Stomach smooth muscle (tissue), 2 donors: ENCODE data around the gene SPEF1.

ENCODE experiments used
- H3K27ac ChIP-seq: one replicate; pipeline ENCODE4 v1.7.0; 2013; ENCODE audit warnings: mild to moderate bottlenecking, low read length, inconsistent platforms
- H3K27me3 ChIP-seq, 2 donors: one replicate each; pipeline ENCODE4 v1.7.0; 2013; ENCODE audit warnings: low read length in 2 of 2; ENCODE audit not compliant: insufficient read depth in 2 of 2, control insufficient read depth in 1 of 2
- H3K36me3 ChIP-seq, 2 donors: one replicate each; pipeline ENCODE4 v1.7.0; 2013; ENCODE audit warnings: low read length in 2 of 2; ENCODE audit not compliant: control insufficient read depth in 2 of 2, insufficient read depth in 2 of 2
- H3K4me1 ChIP-seq: one replicate; pipeline ENCODE4 v1.7.0; 2013; ENCODE audit warnings: low read length; ENCODE audit not compliant: control insufficient read depth, insufficient read depth
- H3K4me3 ChIP-seq, 2 donors: one replicate each; pipeline ENCODE4 v1.7.0; 2013; ENCODE audit warnings: low read length in 2 of 2
- H3K9ac ChIP-seq, 2 donors: one replicate each; pipeline ENCODE4 v1.7.0; 2013; ENCODE audit warnings: low read length in 2 of 2, mild to moderate bottlenecking in 1 of 2
- H3K9me3 ChIP-seq, 2 donors: one replicate each; pipeline ENCODE4 v1.7.0; 2013; ENCODE audit warnings: low read length in 2 of 2; ENCODE audit not compliant: control insufficient read depth in 2 of 2
- donor health status: healthy.
- donor health status: Pancreatic carcinoma.

SPEF1 gene

GRCh38 chr20:3819411-3820047 lies 38.3 kb upstream of the SPEF1 start:
- Histone ChIP-seq H3K36me3 (peaks cover 20 to 22% of the 10 kb centered on the region in 2 donors), H3K27ac (peak overlapping the region; percentile 97), H3K27me3 (no peaks in the 10 kb centered on the region), H3K4me3 (peak overlapping the region; percentile 84 to 90), H3K9ac (peak overlapping the region; percentile 96 to 98), H3K9me3 (no peaks in the 10 kb centered on the region), H3K4me1 (peaks cover 28% of the 10 kb centered on the region)

GRCh38 chr20:3818155-3819151 lies 37.2 kb upstream of the SPEF1 start:
- Histone ChIP-seq H3K9ac (peak overlapping the region; percentile 8 to 21), H3K27me3 (no peaks in the 10 kb centered on the region), H3K9me3 (no peaks in the 10 kb centered on the region), H3K4me3 (no peak overlapping the region), H3K4me1 (peaks cover 31% of the 10 kb centered on the region), H3K36me3 (peaks cover 10 to 11% of the 10 kb centered on the region in 2 donors), H3K27ac (peak overlapping the region; percentile 77)

DNA sequence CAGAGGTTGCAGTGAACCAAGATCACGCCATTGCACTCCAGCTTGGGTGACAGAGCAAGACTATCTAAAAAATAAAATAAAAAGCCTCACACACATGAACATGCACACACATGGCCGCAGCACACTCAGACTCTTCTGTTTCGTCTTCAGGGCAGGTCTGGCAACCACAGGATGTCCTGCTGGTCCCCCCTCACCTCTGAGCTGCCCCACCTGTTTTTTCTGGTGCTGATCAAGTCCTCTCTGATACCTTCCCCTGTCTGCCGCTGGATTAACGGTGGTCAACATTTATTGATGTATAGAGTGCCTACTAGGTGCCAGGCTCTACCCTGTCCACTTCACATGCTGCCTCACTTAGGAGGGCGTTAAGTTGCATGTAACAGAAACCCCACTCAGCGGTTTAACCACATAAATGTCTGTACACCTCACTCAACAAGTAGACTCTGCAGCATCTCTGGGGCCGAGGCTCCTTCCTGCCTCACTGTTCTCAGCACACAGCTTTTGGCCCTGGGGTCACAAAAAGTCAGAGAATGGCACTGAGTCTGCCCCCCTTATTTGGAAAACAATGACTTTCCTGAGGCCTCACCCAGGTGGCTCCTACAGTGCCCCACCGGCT lies 34.6 kb upstream of the SPEF1 start:
- no peaks in the 10 kb centered on the region for H3K36me3 ChIP-seq
- no peaks in the 10 kb centered on the region for H3K27me3 ChIP-seq
- H3K4me3 ChIP-seq: no peak overlapping the region
- H3K4me1 ChIP-seq: peaks cover 44% of the 10 kb centered on the region
- no peak overlapping the region for H3K27ac ChIP-seq
- H3K9me3 ChIP-seq: no peaks in the 10 kb centered on the region
- no peak overlapping the region for H3K9ac ChIP-seq

- Histone ChIP-seq H3K4me1 (peaks cover 50% of the 10 kb centered on the region), H3K9me3 (no peaks in the 10 kb centered on the region), H3K9ac (no peak overlapping the region), H3K4me3 (no peak overlapping the region), H3K36me3 (no peaks in the 10 kb centered on the region), H3K27ac (no peak overlapping the region), H3K27me3 (no peaks in the 10 kb centered on the region)
These were observed 33.8 kb upstream of the SPEF1 start for GRCh38 chr20:3814928-3815495.

DNA sequence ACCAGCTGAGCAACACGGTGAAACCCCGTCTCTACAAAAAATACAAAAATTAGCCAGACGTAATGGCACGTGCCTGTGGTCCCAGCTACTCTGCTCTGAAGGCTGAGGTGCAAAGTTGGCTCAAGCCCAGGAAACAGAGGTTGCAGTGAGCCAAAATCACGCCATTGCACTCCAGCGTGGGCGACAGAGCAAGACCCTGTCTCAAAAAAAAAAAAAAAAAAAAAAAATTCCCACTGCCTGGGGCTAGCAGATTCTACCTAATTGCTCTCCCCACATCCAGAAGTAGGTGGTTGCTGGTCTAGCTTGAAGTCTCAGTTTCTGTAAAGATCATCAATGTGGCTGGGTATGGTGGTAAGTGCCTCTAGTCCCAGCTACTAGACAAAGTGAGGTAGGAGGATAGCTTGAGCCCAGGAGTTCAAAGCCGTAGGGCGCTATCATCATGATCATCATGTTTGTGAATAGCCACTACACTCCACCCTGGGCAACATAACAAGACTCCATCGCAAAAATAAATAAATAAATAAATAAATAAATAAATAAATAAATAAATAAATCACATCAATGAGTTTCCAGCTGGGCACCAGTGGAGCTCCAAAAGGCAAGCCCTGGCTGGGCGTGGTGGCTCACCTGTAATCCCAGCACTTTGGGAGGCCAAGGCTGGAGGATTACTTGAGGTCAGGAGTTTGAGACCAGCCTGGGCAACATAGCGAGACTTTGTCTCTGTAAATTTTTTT lies 32.8 kb upstream of the SPEF1 start:
- Histone ChIP-seq H3K4me3 (no peak overlapping the region), H3K36me3 (no peaks in the 10 kb centered on the region), H3K9me3 (no peaks in the 10 kb centered on the region), H3K9ac (no peak overlapping the region), H3K27ac (peak overlapping the region; percentile 97), H3K27me3 (no peaks in the 10 kb centered on the region), H3K4me1 (peaks cover 43% of the 10 kb centered on the region)

GRCh38 chr20:3812975-3813847 lies 32.0 kb upstream of the SPEF1 start:
- Histone ChIP-seq H3K27me3 (no peaks in the 10 kb centered on the region), H3K4me1 (peaks cover 38% of the 10 kb centered on the region), H3K4me3 (no peak overlapping the region), H3K27ac (peak overlapping the region; percentile 97), H3K9me3 (no peaks in the 10 kb centered on the region), H3K36me3 (no peaks in the 10 kb centered on the region), H3K9ac (no peak overlapping the region)

GRCh38 chr20:3812259-3812681 lies 31.0 kb upstream of the SPEF1 start:
- Histone ChIP-seq H3K27ac (peak overlapping the region; percentile 97), H3K36me3 (no peaks in the 10 kb centered on the region), H3K4me1 (peaks cover 45% of the 10 kb centered on the region), H3K9ac (peak overlapping the region; percentile 21 to 36), H3K27me3 (no peaks in the 10 kb centered on the region), H3K9me3 (no peaks in the 10 kb centered on the region), H3K4me3 (peak overlapping the region in 1 of 2 donors; percentile 72)

DNA sequence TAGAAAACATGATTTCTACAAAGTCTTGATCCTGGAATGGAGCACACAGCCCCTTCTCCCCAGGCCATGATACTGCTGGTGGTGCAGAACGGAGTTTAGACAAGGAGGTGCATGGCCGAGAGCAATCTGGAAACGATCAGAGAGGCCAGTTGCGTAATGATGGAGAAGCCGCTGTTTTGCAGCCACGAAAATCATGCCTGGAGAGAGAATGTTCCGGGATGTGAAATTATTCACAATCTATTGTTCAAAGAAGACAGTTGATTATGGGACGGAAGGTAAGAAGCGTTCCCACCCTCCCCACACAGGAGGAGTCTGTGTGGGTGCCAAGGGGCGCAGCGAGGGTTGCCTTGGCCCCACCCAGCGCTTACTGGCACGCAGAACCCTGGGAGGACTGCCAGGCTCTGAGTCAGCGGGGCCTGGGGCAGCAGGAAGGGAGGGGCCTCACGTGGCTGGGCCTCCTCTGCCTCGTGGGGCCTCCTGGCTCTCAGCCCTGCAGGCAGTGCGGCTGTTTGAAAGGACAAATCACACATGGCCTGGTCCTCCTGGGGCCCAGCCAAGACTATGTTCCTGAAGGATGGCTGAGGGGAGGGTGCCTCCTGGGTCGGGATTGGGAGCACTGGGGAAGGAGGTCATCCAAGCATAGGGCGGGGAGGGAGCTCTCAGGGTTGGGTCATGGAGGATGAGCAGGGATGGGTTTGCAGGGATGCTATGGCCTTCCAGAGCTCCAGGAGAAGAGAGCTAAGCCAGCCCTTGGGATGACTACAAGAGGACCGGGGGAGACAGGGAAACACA lies 30.4 kb upstream of the SPEF1 start:
- Histone ChIP-seq H3K4me1 (peaks cover 51% of the 10 kb centered on the region), H3K27ac (peak overlapping the region; percentile 97)

DNA sequence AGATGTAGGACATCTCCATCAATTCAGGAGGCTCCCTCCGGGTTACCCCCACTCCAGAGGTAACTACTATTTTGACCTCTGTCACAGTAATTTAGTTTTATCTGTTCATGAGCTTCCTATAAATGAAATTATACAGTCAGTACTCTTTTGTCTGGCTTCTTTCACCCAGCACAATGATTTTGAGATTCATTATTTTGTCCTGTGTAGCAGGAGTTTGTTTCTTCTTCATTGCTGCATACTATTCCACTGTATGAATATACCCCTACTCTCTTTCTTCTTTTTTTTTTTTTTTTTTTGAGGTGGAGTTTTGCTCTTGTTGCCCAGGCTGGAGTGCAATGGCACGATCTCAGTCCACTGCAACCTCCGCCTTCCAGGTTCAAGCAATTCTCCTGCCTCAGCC lies 27.3 kb upstream of the SPEF1 start:
- Histone ChIP-seq H3K27ac (peak overlapping the region; percentile 97), H3K9ac (peak overlapping the region; percentile 51 to 82), H3K4me3 (peak overlapping the region in 1 of 2 donors; percentile 44), H3K4me1 (peaks cover 60% of the 10 kb centered on the region), H3K36me3 (peaks cover 10 to 14% of the 10 kb centered on the region in 2 donors), H3K9me3 (no peaks in the 10 kb centered on the region), H3K27me3 (no peaks in the 10 kb centered on the region)

More for the DNA sequence above, 30.4 kb upstream of the SPEF1 start:
- Histone ChIP-seq H3K36me3 (no peaks in the 10 kb centered on the region), H3K9ac (peak overlapping the region; percentile 68 to 82), H3K9me3 (no peaks in the 10 kb centered on the region), H3K27me3 (no peaks in the 10 kb centered on the region), H3K4me3 (peak overlapping the region; percentile 70 to 72)
